NCI-H1092 (cell line): ENCODE results near the gene HDAC9.

ENCODE experiments used
- DNase-seq: peaks from one replicate; lab custom pipeline; 2025; lab: John Stamatoyannopoulos, UW

Gene HDAC9

DNA sequence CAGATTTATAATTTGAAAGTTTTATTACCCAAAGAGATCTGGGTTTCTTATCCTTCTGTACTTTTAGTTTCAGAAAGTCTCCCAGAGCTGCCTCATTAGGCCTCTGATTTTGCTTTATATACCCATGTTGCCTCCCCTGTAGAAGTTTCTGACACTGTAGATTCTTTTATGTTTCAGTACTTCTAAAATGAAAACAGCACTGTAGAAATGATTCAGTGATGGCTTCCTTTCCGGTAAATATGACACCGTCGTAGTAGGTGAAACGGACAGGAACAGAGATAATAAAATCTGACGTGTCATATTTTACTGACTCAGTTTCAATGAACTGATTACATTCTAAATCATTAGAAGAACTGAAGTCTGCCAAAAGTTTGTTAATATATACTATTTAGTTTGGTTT is 349.2 kb downstream of the HDAC9 start:
- DNase-seq, result no peak

DNA sequence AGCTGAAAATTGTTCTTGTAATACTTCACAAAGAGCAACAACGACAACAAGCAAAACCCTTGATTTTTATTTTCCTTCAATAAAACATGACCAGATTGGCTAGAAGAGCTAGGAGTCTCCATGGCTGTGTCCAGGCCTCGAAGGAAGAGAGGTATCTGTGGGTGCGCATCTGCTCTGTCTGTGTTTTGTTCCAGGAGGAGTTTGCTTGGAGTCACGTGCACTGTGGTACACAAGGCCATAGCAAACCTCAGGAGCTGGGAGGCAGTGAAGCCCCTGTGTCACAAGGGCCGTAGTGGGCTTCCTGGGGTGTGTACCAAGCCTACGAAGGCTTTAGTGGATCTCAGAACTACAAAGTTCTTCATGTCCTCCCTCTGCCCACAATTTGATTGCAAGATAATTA is 350.2 kb downstream of the HDAC9 start:
- no peak for DNase-seq

DNA sequence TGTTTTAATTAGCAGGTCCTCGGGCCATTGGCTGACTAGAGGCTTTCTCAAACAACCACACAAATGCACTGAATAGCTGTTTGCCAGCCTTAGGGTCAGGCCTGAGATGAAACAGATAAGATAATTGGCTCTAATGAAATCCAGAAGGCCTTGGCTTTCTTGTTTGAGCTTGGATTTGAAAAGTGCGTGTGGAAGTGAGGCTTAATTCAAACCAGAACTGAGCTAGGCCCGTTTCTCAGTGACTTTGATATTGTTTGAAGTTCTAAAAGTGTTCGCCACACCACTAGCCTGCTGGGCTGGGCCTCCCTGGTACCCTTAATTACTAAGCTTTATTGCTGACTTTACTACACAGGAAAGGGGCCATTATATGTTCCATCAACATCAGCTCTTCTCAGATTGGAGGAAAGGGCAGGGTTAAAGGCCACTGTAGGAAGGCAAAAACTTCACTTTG is 351.2 kb downstream of the HDAC9 start:
- DNase-seq, result no peak

DNA sequence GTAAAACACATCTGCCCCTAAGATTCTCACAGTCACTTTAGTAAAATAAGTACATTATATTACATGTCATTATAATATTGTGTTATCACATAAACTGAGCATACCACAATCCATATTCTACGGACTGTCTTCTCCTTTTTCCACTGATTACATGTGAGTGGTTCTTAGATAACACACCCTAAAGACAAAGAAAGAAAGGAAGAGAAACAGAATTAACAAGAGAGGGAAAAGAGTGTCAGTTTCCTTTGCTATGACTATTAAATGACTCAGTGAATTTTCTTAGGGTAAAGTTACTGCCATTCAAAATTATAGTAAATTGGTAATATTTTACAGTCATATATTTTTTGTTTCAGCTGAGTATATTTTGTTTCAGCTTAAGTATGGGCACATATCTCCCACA is 353.6 kb downstream of the HDAC9 start:
- DNase-seq, result no peak

DNA sequence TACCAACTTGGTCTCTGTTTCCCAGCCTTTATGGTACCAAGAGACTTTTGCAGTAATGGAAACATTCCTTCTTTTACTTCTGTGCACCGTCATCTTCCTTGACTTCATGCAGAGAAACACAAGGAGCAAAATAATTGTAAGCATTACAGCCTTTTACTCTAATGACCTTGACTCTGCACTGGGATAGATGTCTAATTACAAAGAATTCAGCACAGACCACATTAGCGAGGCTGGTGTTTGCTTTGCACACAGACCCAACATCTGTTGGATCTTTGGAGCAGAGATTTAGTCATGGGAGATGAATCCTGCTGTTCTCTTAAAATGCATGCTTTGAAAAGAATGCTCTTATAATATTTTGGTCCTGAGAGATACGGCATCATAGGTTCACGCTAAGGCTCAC is 360.2 kb downstream of the HDAC9 start:
- DNase-seq, result no peak

DNA sequence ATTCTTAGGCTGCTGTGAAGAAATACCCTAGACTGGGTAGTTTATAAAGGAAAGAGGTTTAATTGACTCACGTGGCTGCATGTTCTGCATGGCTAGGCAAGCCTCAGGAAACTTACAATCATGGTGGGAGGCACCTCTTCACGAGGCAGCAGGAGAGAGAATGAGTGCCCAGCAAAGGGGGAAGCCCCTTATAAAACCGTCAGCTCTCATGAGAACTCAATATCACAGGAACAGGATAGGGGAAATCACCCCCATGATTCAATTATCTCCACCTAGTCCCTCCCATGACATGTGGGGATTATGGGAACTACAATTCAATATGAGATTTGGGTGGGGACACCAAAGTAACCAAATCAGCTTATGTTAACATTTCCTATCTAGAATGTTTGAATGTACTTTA is 362.7 kb downstream of the HDAC9 start:
- no peak for DNase-seq

DNA sequence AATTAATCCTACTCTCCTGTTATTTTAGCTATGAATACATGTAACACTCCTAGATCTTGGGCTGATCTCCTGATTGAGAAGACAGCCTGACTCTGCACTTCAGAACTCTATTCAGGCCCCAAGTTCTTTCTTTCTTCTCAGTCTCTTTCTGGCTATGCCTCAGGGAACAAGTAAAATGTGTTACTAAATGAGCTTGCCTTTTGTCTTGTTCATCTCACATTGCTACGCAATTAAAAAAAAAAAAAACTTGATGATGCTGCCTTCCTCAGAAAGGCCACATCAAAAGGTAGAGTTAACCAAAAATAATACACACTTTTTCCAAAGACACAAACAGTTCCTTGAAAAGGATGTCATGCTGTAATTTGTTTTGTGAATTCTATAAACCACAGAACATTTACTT is 363.8 kb downstream of the HDAC9 start:
- DNase-seq, result no peak

DNA sequence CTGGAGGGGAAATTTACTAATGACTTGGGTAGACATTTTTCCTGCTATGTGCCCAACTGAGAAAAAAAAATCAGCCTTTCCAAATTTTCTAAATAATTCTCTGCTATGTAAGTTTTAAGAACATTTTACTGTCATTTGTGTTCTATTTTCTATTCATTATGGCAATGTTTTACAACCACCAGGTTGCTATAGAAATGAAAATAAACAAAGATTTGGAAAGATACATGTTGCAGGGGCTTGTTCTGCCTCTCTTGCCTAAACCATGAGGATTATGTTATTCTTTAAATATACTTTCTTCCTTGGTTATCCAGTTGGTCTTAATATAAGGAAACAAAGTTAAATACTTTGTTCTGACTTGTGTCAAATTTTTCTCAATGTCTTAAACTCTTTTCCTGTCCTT is 364.7 kb downstream of the HDAC9 start:
- DNase-seq, result no peak

DNA sequence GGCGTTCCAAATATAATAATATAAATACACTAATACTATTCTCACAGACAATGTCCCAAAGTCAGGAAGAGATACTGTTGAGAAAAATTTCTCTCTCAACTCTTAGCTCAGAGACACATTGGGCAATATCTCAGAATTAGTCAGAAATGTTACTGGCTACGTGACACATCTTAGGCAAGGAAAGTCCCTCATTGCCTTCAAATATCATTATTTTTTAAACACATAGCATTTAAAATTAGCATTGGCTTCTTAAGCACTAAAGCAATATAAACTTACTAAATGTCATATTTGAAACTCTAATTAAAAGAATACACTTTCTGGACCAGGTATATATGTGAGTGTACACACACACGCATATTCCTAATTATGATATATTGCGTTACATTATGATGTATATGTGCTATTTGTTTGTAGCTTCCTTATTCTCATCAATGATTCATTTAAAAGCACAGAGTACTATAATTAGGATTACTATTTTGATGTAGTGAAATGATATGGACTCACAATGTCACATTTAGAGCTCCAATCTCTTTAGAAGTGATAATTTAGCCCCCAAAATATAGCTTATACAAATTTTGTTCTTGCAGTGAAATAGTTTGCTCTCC is 366.1 kb downstream of the HDAC9 start:
- no peak for DNase-seq

DNA sequence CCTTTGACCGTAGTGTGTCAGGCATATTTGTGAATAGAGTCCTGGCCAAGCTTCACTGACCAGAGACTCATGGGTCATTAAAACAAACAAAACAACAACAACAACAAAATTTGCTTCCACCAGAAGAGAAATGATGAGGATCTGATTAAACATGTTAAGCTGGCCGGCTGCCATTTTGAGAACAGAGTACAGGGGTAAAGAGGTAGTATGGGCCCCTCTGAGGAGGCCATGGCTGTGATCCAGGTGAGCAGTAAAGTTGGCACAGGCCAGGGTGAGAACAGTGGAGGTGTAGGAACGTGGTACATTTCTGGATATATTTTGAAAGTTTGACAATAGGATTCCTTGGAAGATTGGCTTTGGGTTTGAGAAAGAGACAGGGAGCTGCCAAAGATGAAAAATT is 369.4 kb downstream of the HDAC9 start:
- no peak for DNase-seq

DNA sequence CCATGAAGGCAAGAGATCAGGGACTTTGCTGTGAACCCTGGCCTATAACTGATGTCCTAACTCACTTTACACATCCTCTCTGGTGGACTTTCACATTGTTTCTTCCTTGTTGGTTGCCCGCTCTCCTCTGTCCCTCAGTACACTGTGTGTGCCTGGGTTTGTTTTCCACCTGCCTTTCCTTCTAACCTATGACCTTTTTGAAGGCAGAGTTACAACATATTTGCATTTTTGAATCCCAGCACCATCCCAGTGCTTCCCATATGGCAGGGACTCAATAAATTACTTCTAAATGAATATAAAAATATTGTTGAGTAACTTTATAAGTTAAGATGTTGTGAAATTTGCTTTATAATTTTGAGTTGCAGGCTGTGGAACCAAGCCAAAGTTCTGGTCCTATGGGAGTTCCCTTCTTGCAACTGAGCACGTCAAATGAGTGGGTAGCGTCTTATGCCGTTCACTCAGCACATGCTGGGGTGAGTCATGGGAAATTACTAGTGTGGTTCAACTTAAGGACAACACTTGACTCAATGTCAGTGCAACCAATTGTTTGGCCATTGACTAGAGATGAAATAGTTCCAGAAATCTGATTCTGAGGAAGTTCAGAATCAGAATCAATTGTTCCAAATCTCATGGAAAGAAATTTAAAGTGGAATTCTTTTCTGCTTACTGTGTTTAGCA is 370.9 kb downstream of the HDAC9 start:
- no peak for DNase-seq

DNA sequence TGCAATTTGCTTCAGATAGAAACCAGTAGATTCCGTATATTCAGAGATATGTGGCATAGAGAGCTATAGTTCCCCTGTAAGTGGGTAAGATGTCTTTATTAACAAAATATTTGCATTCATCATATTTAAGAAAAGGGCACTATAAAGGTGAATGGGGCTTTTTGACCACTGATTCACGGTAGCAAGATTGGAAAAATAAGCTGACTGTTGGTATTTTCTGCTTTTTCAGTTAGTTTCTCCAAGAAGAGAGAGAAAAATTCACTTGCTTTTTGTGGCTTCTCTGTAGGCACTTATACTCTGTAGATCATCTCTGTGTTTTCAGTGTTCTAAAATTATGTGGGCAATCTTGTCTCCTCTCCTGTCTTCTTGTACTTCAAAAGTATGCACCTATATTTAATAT is 376.8 kb downstream of the HDAC9 start:
- no peak for DNase-seq

DNA sequence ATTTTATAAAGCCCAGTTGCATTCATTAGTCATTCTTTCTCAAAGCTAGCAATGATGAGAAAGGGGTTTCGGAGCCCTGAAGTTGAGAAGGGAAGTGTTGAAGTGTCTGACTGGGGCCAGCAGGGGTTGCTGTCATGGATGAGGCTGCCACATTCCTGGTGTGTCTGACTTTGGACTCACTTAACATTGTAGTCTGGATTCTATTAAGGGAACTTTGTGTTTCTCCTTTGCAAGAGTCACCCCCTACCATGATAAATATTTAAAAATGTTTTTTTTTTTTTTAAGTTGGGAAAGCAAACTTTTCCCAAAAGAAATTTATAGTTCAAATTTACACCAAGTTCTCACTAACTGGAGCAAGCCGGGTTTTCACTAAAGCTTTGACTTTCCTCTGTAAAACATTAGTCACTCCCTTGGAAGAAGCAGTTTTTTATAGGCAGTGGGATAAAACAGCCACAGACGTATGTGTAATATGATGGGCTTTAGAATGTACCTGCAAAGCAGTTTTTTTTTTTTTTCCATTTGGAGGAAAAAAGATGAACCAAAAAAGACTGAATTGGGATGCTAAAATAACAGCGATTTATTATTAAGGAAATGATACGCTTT is 378.3 kb downstream of the HDAC9 start:
- DNase-seq, result no peak

DNA sequence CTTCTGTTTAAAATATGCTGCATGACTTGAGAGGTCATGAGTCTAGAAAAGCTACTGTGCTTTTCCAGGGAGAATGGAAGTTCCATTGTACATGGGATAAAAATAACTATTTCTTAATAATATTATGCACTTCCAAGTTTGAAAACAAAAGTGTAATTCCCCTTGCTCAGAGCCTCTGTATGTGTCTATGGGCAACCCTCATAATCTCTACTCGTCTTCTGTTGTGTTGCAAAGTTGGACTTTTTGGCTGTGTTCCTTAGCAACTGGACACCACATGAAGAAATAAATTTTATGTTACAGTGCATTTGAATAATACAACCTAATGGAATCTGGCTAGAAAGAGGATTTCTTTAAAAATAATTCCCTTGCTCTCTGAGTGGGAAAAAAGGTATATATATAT is 379.3 kb downstream of the HDAC9 start:
- DNase-seq, result no peak

DNA sequence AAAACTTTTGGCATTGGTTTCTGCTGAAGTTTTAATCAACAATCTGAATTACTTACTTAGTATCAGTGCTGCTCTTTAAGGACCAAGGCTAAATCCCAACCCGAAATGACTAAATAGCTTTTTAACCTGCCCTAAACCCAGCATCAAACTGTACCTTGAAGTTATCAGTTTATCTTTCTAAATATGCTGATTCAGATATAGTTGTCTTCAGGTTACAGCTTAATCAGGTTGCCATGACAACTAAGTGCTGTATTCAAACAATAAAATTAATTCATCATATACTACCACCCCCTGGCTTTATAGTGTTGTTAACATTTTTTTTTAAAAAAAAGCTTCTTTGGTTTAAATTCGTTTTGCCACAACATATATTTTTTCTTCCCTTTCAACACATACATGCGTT is 382.3 kb downstream of the HDAC9 start:
- no peak for DNase-seq

DNA sequence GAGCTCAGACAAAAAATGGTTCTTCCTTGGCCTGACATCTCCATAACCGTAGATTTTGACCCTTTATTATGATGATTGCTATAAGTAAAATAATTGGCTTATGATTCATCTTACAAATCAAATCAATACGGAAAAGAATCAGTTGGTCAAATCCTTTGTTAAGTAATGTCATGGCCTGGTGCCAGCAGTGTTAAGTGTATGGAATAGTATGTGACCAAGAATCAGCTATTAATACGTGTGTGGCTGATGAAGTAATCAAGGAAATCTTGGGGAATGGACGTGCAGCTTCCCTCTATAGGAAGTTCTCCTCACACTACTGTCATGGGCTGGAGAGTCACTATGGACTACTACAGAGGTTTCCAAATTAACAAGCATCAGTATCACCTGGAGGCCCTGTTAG is 391.3 kb downstream of the HDAC9 start:
- DNase-seq, result no peak

DNA sequence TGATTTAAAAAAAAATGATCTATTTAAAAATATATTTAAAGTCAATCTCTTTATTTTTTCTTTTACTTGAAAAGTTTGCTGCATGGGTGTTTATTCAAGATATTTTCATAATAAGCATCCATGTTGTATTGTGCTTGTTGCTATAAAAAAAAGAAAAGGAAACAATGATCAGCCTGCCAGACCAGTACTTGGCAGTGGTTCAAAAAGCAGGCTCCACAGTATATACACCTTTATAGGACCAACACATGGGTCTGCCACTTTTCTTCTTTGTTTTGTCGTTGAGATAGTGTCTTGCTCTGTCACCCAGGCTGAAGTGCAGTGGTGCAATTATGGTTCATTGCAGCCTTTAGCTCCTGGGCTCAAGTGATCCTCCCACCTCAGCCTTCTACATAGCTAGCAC is 393.9 kb downstream of the HDAC9 start:
- DNase-seq, result peak; percentile 17

DNA sequence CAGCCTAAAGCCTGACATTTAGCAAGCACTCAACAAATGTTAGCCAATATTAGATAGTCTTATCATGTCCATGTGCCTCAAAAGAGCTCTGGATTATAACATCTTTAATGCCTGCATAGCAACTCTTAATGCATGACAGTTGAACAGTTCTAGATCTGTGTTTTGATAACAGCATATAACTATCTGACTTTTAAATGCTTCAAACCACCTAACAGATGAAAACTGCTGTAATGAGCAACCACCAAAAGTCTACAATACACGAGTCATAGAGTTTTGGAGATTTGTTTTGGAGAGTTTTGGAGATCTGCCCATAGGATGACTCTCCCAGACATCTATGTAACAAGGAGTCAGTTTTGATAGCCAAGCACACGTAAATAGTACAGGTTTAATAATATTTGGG is 394.6 kb downstream of the HDAC9 start:
- no peak for DNase-seq

DNA sequence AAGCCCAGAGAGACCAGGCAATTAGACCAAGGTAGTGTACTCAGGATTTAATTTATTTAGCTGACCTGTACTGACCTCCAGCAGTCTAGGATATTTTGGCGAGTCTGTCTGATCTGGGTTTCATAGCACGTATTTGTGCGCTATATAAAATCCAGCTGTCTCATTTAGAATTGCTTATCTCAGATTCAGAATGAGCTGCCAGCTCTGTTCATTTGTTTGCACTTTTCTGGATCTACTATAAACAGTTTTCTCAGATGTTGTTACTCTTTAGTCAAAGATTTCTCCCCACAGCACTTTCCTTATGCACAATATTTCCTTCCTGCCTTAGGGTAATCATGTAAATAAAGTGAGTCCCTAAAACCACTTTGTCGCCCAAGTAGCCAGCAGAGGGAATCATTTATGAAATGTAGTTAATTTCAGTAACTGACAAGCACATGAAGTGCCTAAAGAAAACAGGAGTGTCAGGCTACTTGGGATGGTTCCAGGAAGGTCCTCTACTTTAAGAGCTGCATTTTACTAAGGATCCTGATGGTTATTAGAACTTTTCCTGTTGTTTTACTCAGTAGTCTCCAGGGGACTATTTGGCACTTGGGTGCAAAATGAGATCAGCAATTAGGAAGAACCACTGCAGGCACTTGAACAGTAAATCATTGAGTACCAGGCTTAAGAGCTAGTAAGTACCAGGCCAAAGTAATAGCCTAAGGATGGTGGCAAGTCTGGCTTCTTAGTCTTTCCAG is 395.5 kb downstream of the HDAC9 start:
- no peak for DNase-seq

DNA sequence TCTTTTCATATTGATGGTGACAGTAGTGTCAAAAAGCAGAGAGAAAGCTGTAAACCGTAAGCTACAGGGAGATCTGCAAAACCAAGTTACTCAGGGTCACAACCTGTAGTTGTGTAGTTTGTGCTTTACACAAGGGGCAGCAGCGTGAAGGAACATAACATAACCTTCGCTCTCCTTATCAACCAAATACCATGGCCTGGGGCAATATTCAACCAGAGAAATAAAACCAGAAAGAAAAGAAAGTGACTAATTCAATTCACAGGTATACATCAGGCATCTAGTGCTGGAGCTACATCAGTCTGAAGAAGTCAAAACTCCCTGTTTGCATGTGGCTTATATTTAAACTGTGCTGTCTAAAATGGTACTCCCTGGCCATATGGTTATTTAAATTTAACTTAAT is 397.6 kb downstream of the HDAC9 start:
- no peak for DNase-seq

DNA sequence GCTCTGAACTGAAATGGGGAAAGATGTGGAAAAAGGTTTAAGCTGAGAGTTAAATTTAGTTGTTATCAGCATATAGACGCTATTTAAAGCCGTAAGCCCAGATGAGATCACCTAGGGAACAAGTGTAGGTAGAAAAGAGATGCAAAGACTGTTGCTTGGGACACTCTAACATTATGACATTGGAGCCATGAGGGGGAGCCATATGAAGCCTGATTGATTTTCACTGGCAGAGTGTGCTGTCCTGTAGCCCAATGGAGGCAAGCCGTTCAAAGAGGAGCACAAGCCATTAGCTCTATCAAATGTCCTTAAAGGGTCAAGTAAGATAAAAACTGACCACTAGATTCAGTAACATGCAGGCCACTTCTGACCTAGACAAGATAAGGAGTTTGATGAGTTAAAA is 398.6 kb downstream of the HDAC9 start:
- no peak for DNase-seq

DNA sequence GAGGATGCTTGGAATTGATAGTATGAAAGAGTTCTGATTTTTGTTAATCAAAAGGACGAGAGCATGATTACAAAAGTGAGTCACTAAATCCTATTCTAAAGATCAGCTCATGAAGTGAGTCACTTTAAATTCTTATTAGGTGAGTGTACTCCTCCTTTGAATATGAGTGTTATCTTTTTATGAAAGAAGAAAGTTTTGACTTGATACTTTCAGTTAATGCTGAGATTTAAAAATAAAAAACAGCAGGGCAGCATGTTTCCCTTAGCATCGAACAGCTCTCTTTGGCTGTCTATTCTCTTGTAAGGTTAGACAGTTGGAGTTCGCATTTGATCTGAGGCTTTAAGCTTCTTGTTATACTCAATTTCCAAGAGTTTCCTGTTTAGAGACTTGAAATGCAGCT is 399.9 kb downstream of the HDAC9 start:
- DNase-seq, result no peak

DNA sequence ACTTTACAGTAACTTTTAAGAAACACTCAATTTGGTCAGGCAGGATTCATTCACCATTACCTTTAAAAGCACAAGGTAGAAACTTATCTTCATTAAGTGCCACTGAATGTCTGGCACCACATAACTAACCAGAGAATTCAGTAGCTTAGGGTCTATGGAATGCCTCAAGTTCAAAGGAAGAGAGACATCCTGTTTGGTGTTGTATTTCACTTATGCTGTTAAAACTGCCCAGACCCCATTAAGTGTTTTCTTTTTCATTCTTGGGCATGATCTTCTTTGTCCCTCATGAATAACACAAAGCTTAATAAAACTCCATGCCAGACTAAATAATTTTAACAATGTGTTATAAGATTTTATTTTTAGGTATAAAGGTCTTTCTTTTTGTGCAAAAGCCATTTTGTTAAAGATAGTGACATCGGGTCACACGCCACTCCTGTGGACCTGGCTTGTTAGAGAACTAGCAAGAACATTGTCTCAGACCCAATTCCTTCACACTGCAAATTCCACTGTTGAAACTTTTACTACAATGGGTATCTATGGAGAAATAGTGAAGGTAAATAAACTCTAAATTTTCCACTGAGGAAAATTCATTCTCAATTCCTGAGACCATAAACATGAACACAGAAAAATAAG is 400.9 kb downstream of the HDAC9 start:
- DNase-seq, result no peak
